CD14-positive monocyte (primary cell): ENCODE measurements around the gene PHGDH. TPM values are rescaled to one million over a fixed set of nuclear protein-coding genes. Genes with fewer than 3 reads are reported as not detected.
"Not testable (repeated sequence)": the region's sequence is repeated elsewhere in the genome, so short reads cannot be mapped to it uniquely, and the experiment has no call there.

Source experiments
- DNase-seq, 3 donors: peaks; one replicate each; pipeline ENCODE4 v3.0.0-alpha.2; 2011 to 2022
- H2AFZ ChIP-seq: 2 replicates; pipeline ENCODE4 v1.6.0; 2012; ENCODE audit warnings: mild to moderate bottlenecking, low read depth, low read length, inconsistent platforms; ENCODE audit not compliant: insufficient read depth, poor library complexity, severe bottlenecking
- H3K27ac ChIP-seq, 2 donors: 1 replicate in 1 of 2; 2 replicates in 1 of 2; pipeline ENCODE4 v1.5.1; 2012 to 2013; ENCODE audit warnings: low read length in 2 of 2, control low read depth in 1 of 2, inconsistent platforms in 1 of 2, low read depth in 1 of 2, mild to moderate bottlenecking in 1 of 2
- H3K27me3 ChIP-seq, 2 donors: one replicate each; pipeline versions ENCODE4 v1.6.0 to v1.6.1; 2011 to 2013; ENCODE audit warnings: low read length in 2 of 2; ENCODE audit not compliant: control insufficient read depth in 2 of 2, insufficient read depth in 2 of 2
- H3K36me3 ChIP-seq, 2 donors: replicated peaks in 1 of 2; 1 replicate in 1 of 2; 2 replicates in 1 of 2; pipeline versions ENCODE4 v1.5.1 to v1.6.1; 2012 to 2013; ENCODE audit warnings: low read length in 2 of 2, control low read depth in 1 of 2, inconsistent platforms in 1 of 2, mild to moderate bottlenecking in 1 of 2; ENCODE audit not compliant: insufficient read depth in 2 of 2, control insufficient read depth in 1 of 2
- H3K4me1 ChIP-seq, 2 donors: 1 replicate in 1 of 2; 2 replicates in 1 of 2; pipeline versions ENCODE4 v1.5.1 to v1.6.1; 2012 to 2013; ENCODE audit warnings: low read length in 2 of 2, control low read depth in 1 of 2, inconsistent platforms in 1 of 2, mild to moderate bottlenecking in 1 of 2, moderate library complexity in 1 of 2; ENCODE audit not compliant: insufficient read depth in 2 of 2, control insufficient read depth in 1 of 2
- H3K4me2 ChIP-seq: replicated peaks from 2 replicates; pipeline ENCODE3; 2012; ENCODE audit warnings: low read length, moderate library complexity, mild to moderate bottlenecking; ENCODE audit not compliant: poor library complexity, severe bottlenecking; ENCODE audit errors: extremely low read depth
- H3K4me3 ChIP-seq, 3 experiments: fragments of 200-600 bp in 1 of 3; sonication (generic) in 1 of 3; replicated peaks in 1 of 3; 1 replicate in 2 of 3; 2 replicates in 1 of 3; pipeline ENCODE4 v1.5.1; 2011 to 2013; ENCODE audit warnings: low read length in 3 of 3, mild to moderate bottlenecking in 3 of 3, control low read depth in 2 of 3, low read depth in 2 of 3, inconsistent platforms in 1 of 3, moderate library complexity in 1 of 3
- H3K79me2 ChIP-seq: 2 replicates; pipeline ENCODE4 v1.6.0; 2012; ENCODE audit warnings: mild to moderate bottlenecking, control low read depth, inconsistent platforms, low read length, moderate library complexity; ENCODE audit not compliant: insufficient read depth
- H3K9ac ChIP-seq: 2 replicates; pipeline ENCODE4 v1.6.0; 2017; ENCODE audit warnings: low read length, mild to moderate bottlenecking; ENCODE audit not compliant: insufficient read depth, poor library complexity, severe bottlenecking
- H3K9me3 ChIP-seq, 2 donors: replicated peaks in 1 of 2; 1 replicate in 1 of 2; 2 replicates in 1 of 2; pipeline versions ENCODE4 v1.5.1 to v1.6.1; 2012 to 2013; ENCODE audit warnings: low read length in 2 of 2, control low read depth in 1 of 2; ENCODE audit not compliant: control insufficient read depth in 1 of 2, insufficient read depth in 1 of 2
- H4K20me1 ChIP-seq: 2 replicates; pipeline ENCODE4 v1.6.0; 2012; ENCODE audit warnings: mild to moderate bottlenecking, low read length, control low read depth, moderate library complexity; ENCODE audit not compliant: insufficient read depth
- H3K27ac Mint-ChIP-seq, 7 donors: one replicate each; pipeline ENCODE4 v1.8.0; 2020; ENCODE audit warnings: mild to moderate bottlenecking in 7 of 7, mixed read lengths in 7 of 7, moderate library complexity in 6 of 7, inconsistent platforms in 2 of 7
- H3K27me3 Mint-ChIP-seq, 3 donors: one replicate each; pipeline ENCODE4 v1.8.0; 2021 to 2022; ENCODE audit warnings: low read depth in 3 of 3, mild to moderate bottlenecking in 3 of 3, mixed read lengths in 3 of 3, moderate library complexity in 3 of 3, inconsistent platforms in 1 of 3
- H3K36me3 Mint-ChIP-seq, 2 donors: one replicate each; pipeline ENCODE4 v1.8.0; 2020; ENCODE audit warnings: mixed read lengths in 2 of 2, inconsistent platforms in 1 of 2, mild to moderate bottlenecking in 1 of 2
- H3K4me1 Mint-ChIP-seq: one replicate; pipeline ENCODE4 v1.8.0; 2020; ENCODE audit warnings: mild to moderate bottlenecking, mixed read lengths
- H3K4me3 Mint-ChIP-seq, 2 donors: one replicate each; pipeline ENCODE4 v1.8.0; 2020; ENCODE audit warnings: mild to moderate bottlenecking in 2 of 2, mixed read lengths in 2 of 2, moderate library complexity in 1 of 2
- H3K9me3 Mint-ChIP-seq, 7 donors: one replicate each; pipeline ENCODE4 v1.8.0; 2020 to 2022; ENCODE audit warnings: mixed read lengths in 7 of 7, mild to moderate bottlenecking in 6 of 7, moderate library complexity in 6 of 7, inconsistent platforms in 2 of 7
- CTCF ChIP-seq: fragments of 200-600 bp; IDR thresholded peaks from one replicate; pipeline ENCODE4 v1.8.0; 2022; ENCODE audit warnings: antibody characterized with exemption, mild to moderate bottlenecking
- WGBS: methylation state at CpG from one replicate; pipeline ENCODE4 v1.1.5; 2013; ENCODE audit warnings: missing lambda C conversion rate; ENCODE audit not compliant: insufficient coverage; 5-methylcytosine and 5-hydroxymethylcytosine counted together
- intact Hi-C, 2 donors: fragments of 100-400 bp; cut with micrococcal nuclease; formaldehyde crosslinking; loops; one replicate each; pipeline versions ENCODE4 v1.15.0 to v1.15.1; 2023
- polyA plus RNA-seq, 3 donors: library from polyadenylated mRNA; depleted of rRNA in 1 of 3; unstranded in 2 of 3; stranded (reverse) in 1 of 3; fragments of 300-500 nt in 2 of 3; fragments of >200 nt in 1 of 3; fragmentation: Illumina TruSeq in 2 of 3; gene quantifications; 1 replicate in 2 of 3; 2 replicates in 1 of 3; pipeline ENCODE4 v1.2.3, GENCODE V29; 2012 to 2021

PHGDH gene
- polyA plus RNA-seq, 3 donors, result 0.09 to 0.44 (median 0.20) TPM

GRCh38 chr1:119688810-119689209 lies 22.9 kb upstream of the PHGDH start:
- Mint-ChIP-seq H3K9me3 (peaks cover 0 to 8% (median 0%) of the 10 kb centered on the region in 7 donors), H3K36me3 (no peaks in the 10 kb centered on the region)
- no peaks in the 10 kb centered on the region for H3K4me1 ChIP-seq

GRCh38 chr1:119689511-119689910 lies 22.2 kb upstream of the PHGDH start:
- no peak for TF ChIP-seq CTCF

More at GRCh38 chr1:119688810-119689209, 22.9 kb upstream of the PHGDH start:
- intact Hi-C loops, result no loop called here
- Histone ChIP-seq H3K36me3 (no peaks in the 10 kb centered on the region), H3K79me2 (no peaks in the 10 kb centered on the region), H3K27ac (no peak overlapping the region), H3K9ac (no peak overlapping the region), H3K4me3 (no peak overlapping the region), H2AFZ (no peak overlapping the region), H3K9me3 (no peaks in the 10 kb centered on the region), H4K20me1 (no peaks in the 10 kb centered on the region), H3K27me3 (no peaks in the 10 kb centered on the region), H3K4me2 (no peak overlapping the region)
- Mint-ChIP-seq H3K4me1 (no peaks in the 10 kb centered on the region), H3K27ac (no peak overlapping the region), H3K27me3 (peaks cover 1 to 2% (median 2%) of the 10 kb centered on the region in 3 donors), H3K4me3 (no peak overlapping the region)
- DNase-seq, result no peak
- no peak for TF ChIP-seq CTCF

GRCh38 chr1:119696863-119697262 lies 14.9 kb upstream of the PHGDH start:
- H3K4me1 ChIP-seq, H3K79me2 ChIP-seq, H3K4me3 Mint-ChIP-seq, H3K4me2 ChIP-seq, H3K4me1 Mint-ChIP-seq, H3K27me3 ChIP-seq, H3K36me3 ChIP-seq, H3K27ac ChIP-seq, intact Hi-C loops, H4K20me1 ChIP-seq, H3K4me3 ChIP-seq, H2AFZ ChIP-seq, H3K27ac Mint-ChIP-seq, H3K9ac ChIP-seq, H3K27me3 Mint-ChIP-seq, H3K36me3 Mint-ChIP-seq, DNase-seq: not testable (repeated sequence)
- peaks cover 16 to 25% (median 22%) of the 10 kb centered on the region in 7 donors for H3K9me3 Mint-ChIP-seq
- H3K9me3 ChIP-seq, result peaks cover 7 to 19% of the 10 kb centered on the region in 2 donors
- 94% methylated on average over 4 of the region's 4 CpGs for WGBS

More at GRCh38 chr1:119689511-119689910, 22.2 kb upstream of the PHGDH start:
- Histone ChIP-seq H3K9ac (no peak overlapping the region), H4K20me1 (no peaks in the 10 kb centered on the region), H3K27me3 (no peaks in the 10 kb centered on the region), H3K4me2 (no peak overlapping the region), H2AFZ (no peak overlapping the region), H3K4me3 (no peak overlapping the region), H3K9me3 (no peaks in the 10 kb centered on the region), H3K79me2 (no peaks in the 10 kb centered on the region), H3K27ac (no peak overlapping the region), H3K36me3 (no peaks in the 10 kb centered on the region), H3K4me1 (no peaks in the 10 kb centered on the region)
- DNase-seq, result no peak
- intact Hi-C loops, result no loop called here
- peaks cover 0 to 10% (median 2%) of the 10 kb centered on the region in 7 donors for H3K9me3 Mint-ChIP-seq
- H3K27ac Mint-ChIP-seq, result no peak overlapping the region
- no peaks in the 10 kb centered on the region for H3K36me3 Mint-ChIP-seq
- H3K4me1 Mint-ChIP-seq, result no peaks in the 10 kb centered on the region
- no peak overlapping the region for H3K4me3 Mint-ChIP-seq
- H3K27me3 Mint-ChIP-seq, result peaks cover 2 to 3% (median 3%) of the 10 kb centered on the region in 3 donors
